Measurements from ENCODE around the gene ITGB6.

- no peak for TF ChIP-seq POLR2A (IDR thresholded peaks at IDR 0.05)
- TF ChIP-seq CTCF (IDR thresholded peaks at IDR 0.05) = no peak
- TF ChIP-seq EP300 (IDR thresholded peaks at IDR 0.05) = no peak
- TF ChIP-seq POLR2AphosphoS5 (IDR thresholded peaks at IDR 0.05) = peak in 1 of 2 donors; percentile 14
These were observed 20.5 kb upstream of the ITGB6 start for GRCh38 chr2:160220545-160221009.
